GM19372 (cell line): ENCODE measurements around the gene RBBP8.
A peak's percentile ranks its signal among the peaks of the same experiment; 100 is the strongest.
"Not testable (repeated sequence)": the region's sequence is repeated elsewhere in the genome, so short reads cannot be mapped to it uniquely, and the experiment has no call there.

Experiments
- ATAC-seq: cut with Tn5 transposase; IDR thresholded peaks from one replicate; pipeline ENCODE4 v1.9.1; 2021; ENCODE audit warnings: mild to moderate bottlenecking, low read depth, moderate library complexity; ENCODE audit not compliant: unreplicated experiment

RBBP8 gene

DNA sequence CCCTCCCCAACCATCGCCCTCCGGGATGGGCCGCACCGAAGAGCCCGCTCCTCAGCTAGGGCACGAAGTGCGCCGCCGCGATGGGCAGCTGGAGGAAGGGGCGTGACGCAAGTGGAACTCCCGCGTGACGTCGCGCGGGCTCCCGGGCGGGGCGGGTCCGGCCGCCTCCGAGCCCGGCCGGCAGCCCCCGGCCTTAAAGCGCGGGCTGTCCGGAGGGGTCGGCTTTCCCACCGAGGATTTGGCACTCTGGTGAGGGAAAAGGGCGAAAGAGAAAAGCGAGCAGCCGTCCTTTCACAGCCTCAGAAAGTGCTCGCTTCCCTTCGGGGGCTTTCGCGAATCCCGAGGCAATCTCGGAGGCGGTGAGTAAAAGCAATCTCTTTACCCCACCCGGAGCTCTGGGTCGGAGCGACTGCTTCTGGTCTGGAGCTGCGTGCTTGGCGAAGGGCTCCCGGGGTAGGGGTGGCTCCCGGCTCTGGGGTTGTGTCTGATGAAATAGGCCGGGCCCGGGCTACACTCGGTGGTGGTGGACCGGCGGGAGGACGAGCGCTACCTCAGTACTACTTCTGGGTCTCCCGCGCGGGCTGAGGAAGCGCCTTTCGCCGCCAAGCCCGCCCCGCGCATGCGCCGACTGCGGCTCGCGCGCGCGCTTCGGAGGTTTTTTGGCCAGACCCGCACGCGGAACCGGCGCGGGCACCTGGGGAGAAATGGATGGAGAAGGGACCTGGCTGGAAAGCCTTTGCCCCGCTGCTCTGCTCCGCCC is at the start of gene RBBP8:
Gene RBBP8, plus strand, starts transcription at position 123 of the 760 bp plus-strand sequence. CDS start 3,524 bp downstream, outside the sequence.
- ATAC-seq: peak; percentile 81

DNA sequence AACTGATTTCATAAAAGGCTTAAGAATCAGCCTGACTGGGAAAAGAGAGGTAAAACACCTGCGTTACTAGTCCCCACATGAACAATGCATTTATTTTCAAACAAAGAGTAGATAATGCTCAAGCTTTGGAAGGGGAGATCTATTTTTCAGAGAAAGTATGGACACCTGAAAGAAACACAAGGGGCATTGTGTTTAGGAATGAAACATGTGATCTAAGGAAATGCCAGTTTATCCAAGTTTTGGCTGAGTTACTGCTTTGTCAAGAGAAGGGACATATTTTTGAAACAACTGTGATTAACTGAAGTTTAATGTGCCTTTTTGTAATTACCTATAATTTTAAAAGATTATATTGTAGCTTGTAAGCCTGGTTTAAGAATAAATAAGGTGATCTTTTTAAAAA is 49.3 kb upstream of the RBBP8 start:
- ATAC-seq: no peak

DNA sequence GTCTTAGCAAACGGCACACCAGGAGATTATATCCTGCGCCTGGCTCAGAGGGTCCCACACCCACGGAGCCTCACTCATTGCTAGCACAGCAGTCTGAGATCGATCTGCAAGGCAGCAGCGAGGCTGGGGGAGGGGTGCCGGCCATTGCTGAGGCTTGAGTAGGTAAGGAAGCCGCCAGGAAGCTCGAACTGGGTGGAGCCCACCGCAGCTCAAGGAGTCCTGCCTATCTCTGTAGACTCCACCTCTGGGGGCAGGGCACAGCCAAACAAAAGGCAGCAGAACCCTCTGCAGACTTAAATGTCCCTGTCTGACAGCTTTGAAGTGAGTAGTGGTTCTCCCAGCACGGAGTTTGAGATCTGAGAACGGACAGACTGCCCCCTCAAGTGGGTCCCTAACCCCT is 47.4 kb upstream of the RBBP8 start:
- ATAC-seq: not testable (repeated sequence)

DNA sequence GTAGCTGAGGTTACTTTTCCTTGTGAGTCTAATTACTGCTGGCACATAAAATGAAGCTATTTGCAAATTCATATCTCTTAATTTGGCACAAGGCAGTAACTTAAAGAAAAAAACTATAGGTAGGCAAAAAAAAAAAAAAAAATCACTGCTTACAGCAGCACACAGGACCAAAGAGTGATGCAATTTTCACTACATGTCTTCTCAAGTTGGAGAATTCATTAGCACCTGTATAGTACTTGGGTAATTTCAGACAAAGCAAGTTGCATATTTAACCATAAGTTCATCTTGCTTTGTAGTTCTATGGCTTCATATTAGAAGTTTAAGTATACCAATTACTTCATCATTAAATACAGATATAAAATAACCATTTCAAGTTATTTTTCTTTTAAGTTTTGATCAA is 33.7 kb upstream of the RBBP8 start:
- ATAC-seq: no peak

DNA sequence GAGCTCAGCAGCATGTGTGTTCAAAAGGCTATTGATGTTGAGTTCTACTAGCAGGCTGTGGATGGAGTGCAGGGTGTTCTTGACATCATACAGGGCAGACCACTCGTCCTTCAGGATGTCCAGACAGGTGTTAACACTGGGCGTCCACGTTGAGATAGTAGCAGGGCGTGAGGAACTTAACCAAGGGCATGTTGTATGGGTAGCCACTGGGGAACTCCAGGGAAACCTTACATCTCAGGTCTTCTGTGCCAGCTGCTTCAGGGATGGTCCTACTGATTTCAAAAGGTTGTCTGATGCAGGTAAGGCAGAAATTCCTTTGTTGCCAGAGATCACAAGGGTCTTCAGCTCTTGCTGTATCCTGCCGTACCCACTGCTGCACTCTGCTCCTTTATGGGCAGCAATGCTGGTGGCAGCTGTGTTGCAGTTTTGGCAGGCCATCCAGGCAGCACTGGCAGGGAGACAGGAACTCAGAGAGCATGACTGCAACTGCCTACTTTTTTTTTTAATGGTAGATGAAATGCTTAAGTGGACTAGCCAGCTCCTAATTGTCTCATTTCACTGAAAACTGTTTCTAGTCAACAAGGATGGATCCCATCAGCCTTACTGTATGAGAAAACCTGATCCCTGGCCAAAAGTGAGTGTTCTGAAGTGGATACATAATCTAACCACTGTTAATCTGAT is 32.4 kb upstream of the RBBP8 start:
- ATAC-seq: no peak

DNA sequence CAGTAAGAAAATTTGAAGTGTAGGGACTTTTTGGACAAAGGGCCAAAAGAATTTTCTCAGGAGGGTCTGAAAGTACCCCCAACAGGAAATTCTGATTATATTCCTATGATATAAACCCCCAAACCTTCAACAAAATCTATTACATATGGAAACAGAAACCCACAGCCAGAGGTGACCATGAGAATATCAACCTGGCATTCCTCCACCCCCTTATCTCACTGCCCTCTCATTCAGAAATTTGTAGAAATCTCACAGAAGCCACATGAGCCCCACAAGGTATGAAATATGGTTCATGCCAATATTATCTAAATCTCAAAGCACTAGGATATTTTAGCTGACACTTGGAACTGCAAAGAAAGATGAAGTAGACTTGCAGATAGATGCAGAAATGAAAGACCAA is 31.0 kb upstream of the RBBP8 start:
- no peak for ATAC-seq

DNA sequence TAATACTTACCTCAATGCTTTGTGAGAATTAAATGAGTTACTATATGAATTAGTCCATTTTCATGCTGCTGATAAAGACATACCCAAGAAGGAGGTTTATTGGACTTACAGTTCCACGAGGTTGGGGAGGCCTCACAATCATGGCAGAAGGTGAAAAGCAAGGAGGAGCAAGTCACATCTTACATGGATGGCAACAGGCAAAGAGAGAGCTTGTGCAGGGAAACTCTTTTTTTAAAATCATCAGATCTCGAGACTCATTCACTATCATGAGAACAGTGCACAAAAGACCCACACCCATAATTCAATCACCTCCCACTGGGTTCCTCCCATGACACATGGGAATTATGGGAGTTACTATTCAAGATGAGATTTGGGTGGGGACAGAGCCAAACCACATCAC is 29.9 kb upstream of the RBBP8 start:
- ATAC-seq: not testable (repeated sequence)

DNA sequence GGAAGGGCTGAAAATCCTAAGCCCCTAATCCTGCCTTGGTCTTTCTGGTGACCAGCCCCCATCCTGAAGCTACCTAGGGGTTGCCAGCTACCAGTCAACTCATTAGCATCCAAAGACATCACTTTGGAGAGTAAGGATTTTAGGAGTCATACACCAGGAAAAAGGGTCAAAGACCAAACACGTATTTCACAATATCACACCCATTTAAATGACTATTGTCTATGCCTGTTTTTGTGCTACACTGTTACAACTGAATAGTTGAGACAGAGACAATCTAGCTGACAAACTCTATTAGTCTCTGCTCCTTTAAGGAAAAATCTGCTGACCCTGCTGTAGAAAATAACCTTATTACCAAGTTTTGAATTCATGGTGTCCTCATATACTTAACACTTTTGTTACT is 21.0 kb upstream of the RBBP8 start:
- no peak for ATAC-seq

DNA sequence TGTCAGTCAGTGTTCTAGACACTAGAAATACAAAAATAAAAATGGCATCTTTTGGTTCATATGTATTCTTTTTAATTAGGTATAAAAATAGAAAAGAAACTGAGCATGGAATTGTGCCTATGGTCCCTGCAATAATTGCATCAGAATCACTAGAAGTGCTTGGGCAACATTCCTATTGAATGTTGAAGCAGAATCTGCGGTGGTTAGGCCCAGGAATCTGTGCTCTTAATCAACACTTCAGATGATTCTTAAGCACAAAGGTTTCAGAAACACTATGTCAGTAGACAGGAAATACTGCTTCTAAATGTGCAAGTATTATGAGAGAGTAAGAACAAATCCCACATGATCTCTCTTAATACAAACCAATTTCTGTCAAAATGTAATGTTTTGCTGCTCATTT is 20.3 kb upstream of the RBBP8 start:
- no peak for ATAC-seq

DNA sequence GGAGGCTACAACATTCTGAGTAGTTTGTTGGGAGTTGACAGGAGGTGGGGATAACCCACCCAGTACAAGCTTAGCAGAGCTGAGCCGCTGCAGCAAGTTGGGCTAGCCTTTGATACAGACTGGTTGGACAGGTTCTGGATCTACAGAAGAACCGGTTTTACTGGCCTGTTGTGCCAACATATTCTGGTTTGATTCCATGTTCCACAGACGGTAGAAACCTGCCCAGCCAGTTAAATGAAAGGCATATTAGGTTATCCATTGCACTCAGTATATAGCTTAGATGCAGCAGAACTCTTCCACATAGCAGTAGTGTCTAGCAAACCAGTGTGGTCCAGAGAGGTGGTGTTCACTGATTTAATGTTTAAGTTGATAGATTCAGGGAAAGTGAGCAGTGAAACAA is 19.3 kb upstream of the RBBP8 start:
- ATAC-seq: no peak

DNA sequence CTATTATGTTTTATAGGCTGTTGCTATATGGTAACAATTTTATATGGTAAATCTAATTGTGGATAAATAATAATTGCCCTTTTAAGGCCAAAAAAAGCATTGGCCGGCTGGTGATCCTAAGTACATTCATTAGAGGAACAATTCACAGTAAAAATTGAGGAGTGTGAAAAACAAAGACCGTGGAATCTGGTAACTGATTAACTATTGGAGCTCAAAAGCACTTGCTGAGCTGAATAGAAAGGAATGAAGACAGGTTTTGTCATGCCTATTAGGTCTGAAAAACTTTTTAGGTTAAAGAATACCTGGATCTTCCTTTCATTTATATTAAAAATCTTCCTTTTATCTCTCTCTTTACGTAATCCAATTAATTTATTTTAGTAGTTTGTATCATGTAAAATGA is 18.5 kb upstream of the RBBP8 start:
- no peak for ATAC-seq

DNA sequence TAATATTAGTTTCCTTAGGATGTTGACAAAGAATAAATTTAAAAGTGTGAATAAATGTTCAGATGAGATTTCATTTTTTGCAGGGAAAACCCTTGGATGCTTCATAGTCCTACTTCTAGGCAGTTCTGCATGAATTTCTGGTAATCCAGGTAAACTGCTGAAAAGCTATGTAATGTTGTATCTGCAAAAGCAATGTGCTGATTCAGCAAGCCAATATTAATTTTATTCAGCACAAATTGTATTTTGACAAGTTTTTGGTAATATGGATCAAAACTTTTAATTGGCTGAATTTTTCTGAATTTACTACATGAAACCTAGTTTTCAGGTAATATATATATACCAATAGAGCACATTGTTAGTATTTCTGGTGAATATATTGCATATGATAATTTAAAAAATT is 17.8 kb upstream of the RBBP8 start:
- ATAC-seq: no peak

DNA sequence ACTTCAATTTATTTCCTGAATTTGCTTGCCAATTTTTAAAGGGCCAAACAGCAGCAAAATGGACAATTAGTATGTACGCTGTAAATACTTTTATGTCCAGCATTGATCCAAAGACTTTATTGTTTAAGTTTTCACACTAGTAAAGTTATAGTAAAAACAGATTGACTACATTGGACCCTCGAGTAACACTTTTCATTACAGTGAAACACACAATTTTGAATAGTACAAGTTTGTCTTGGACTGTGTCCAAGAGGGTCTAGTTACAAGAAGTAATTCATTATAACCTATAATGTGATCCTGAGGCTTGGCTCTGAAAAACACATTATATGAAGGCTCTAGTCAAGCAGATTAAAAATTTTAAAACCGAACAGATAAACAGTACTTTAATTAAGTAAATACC is 11.4 kb upstream of the RBBP8 start:
- ATAC-seq: no peak

DNA sequence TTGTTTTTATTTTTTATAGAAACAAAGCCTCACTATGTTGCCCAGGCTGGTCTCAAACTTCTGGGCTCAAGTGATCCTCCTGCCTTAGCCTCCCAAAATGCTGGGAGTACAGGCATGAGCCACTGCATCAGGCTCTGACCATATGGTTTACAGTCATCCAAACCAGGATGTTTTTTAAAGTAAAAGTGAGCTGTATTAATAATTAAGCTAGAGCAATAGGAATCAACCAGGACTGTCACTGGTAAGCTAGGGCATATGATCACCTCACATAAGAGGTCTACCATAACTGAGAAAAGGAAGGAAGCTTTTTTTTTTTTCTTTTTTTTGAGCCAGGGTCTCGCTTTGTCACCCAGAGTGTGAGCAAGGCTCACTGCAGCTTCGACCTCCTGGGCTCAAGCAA is 8.5 kb upstream of the RBBP8 start:
- no peak for ATAC-seq

DNA sequence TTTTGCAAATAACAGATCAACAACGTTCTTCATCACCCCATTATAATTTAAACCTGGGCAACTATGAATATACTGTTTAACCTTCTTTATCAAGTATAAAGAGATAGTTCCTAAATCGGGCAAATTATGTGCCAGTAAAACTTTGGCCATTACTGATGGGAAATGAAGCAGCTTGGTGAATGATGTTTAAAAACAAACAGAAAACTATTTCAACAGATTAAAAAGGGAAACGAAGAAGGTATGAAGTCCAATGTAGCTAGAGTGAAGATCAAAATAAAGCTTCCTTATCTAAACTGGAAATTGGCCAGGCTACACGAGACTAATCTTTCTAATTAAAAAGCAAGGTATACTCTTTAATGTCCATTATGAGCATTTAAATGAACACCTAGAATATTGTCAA is 6.7 kb upstream of the RBBP8 start:
- no peak for ATAC-seq

DNA sequence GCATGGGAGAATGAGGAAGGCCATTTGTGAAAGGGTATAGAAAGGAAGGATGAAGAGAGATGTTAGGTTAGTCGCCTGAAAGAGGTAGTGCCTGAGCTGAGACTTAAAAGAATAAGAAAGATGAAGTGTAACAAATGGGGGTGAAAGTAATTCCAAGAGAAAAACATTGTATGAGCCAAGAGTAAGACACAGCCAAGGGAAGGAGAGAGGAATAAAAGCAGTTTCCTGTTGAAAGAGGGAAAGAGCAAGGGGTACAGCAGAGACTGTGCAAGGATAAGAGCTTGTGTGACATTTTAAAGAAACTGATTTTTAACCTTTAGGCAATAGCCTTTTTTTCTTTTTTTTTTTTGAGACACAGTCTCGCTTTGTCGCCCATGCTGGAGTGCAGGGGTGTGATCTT is 4.8 kb upstream of the RBBP8 start:
- ATAC-seq: no peak

DNA sequence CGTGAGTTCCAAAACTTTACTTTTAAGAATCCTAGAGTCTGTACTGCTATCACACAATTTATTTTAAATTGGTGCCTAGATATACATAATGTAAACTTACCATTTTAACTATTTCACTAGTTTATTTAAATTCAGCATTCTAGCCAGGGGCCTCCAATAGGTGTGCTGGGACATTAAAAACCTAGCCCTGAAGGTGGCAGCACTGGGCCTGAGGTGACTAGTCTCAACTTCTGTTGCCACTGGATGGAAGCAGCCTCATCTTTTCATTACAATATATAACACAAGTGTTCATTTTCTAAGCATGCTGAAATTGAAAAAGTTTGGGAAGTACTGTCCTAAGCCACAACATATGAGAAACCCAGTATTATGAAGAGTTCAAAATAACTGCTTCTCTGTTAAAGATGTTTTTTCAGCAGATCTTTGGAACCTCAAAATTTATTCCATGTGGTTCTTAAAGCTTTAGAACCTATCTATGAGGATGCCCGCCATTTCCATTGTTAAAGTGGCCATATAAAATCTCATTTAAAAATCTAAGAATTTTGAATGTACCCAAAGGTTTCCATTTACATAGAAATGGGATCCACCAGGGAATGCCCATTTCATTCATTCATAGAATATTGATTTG is 2.9 kb upstream of the RBBP8 start:
- ATAC-seq: no peak

DNA sequence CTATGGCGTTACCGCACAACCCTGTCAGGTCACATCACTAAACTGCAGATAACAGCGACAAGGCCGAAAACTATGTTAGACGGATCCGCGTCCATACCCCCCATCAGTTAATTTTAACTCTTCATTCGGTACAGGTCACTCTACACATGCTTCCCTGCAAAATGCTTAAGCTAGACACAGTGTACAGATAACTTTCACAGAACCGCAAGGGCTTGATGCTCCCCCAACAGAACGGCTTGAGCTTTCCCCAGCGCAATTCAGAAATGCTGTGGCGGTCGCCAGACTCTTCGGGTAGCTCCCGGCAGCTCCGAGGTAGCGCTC is 283 bp upstream of the RBBP8 start:
- ATAC-seq: peak; percentile 31

DNA sequence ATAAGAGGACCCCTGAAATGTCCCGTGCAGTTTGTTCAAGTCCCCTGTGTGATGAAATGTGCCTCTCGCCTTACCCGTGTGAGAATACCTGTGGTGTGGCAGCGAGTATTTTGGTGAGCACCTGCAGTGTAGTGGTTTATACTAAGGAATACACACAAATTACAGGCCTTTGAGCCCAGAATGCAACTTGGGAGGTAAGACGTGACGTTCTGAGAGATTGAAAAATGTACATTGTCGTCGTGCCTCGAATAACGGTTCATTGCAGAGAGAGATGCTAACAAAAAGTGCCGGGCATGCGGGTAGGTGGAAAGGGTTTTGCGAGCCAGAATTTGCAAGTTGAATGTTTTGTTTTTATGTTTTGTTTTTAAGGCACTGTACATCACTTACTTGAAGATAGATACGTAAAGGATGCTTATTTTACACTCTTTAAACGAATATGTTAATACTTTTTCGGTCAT is 867 bp downstream of the RBBP8 start:
- peak; percentile 11 for ATAC-seq

DNA sequence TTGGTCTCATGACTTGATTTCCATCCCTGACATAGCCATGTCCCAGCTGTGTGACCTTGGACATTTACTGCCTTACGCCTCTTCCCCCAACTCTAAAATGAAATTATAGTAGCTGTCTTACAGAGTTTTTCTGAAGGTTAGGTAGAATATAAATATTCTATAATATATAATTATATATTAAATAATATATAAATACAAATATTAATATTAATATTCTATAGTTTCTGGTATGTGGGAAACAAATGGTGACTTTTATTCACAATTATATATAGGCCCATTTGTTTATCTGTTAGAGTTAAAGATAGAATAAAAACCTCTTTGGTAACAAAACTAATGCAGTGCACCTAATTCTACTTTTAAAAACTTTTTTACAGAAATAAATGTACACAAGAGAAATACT is 1.7 kb downstream of the RBBP8 start:
- no peak for ATAC-seq

DNA sequence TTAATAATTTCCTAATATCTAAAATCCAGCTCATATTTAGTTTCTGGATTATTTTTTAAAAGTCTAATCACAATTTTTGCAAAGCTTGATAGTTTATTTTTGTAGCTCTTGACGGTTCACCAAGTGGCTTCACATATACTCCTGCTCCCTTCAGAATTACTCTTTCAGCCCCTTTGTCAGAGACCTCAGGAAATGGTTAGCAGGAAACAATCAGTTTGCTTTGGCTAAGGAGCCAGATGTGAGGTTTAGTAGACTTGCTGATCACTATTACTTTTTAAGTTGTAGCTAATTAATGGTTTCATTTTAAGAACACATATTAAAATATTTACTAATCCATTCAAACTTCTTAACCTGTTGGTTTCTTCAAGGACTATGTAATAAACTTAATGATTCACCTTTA is 2.3 kb downstream of the RBBP8 start:
- ATAC-seq: no peak

DNA sequence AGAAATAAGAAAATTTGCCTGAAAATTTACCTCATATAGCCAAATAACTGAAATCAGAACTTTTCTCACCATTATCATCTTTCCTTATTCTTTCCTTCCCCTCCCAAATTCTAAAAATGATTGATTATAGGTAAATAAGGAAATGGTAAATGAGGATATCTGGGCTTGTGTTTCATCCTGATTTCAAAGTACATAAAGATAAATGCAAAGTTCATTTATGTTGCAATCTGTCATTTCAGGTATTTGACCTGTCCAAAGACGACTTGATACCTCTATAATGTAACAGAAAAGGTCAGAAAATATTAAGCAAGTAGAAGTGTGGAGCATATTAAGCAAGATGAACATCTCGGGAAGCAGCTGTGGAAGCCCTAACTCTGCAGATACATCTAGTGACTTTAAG is 3.4 kb downstream of the RBBP8 start:
- no peak for ATAC-seq
